HG03442 (cell line): Measurements from ENCODE around the gene PPM1G.

Experiments used
- ATAC-seq: cut with Tn5 transposase; IDR thresholded peaks from one replicate; pipeline ENCODE4 v1.9.1; 2021; ENCODE audit warnings: mild to moderate bottlenecking, moderate library complexity; ENCODE audit not compliant: unreplicated experiment

Gene PPM1G

GRCh38 chr2:27336173-27336572, 73.2 kb downstream of the PPM1G start:
- ATAC-seq = no peak

DNA sequence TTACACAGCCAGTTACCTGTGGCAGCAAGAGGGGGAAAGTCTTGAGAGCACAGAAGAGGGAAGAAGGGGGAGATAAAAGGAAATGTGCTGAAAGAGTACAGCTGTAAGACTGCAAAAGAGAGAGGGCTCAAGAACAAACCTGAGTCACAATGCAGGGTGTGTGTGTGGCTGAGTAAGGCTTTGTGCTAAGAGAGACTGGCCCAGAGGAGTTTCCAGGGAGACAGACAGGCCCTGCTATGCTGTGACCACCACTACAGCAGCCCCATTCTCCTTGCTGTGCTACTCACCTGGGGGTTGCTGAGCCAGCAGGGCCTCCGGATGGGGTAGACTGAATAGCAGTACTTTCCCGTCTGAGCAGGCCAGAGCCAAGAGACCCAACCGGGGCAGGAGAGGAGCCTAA, 74.1 kb downstream of the PPM1G start:
- no peak for ATAC-seq
